Spleen (tissue), 11 donors: ENCODE results near the gene USP20. TPM values are rescaled to one million over a fixed set of nuclear protein-coding genes. Genes with fewer than 3 reads are reported as not detected.
A peak's percentile ranks its signal among the peaks of the same experiment; 100 is the strongest.

Experiments
- DNase-seq: peaks from one replicate; pipeline ENCODE4 v3.0.0-alpha.2; 2020
- H3K27ac ChIP-seq, 8 donors: fragments of 200-600 bp; sonication (generic) in 7 of 8; 1 replicate in 4 of 8; 2 replicates in 4 of 8; pipeline versions ENCODE4 v1.5.0 to v1.8.0; 2016 to 2021; ENCODE audit warnings: inconsistent platforms in 4 of 8, mild to moderate bottlenecking in 4 of 8, moderate library complexity in 1 of 8
- H3K27me3 ChIP-seq, 7 donors: fragments of 200-600 bp; sonication (generic) in 6 of 7; replicated peaks in 1 of 7; 1 replicate in 4 of 7; 2 replicates in 3 of 7; pipeline versions ENCODE4 v1.5.0 to v1.8.0; 2016 to 2021; ENCODE audit warnings: inconsistent platforms in 3 of 7, mild to moderate bottlenecking in 1 of 7
- H3K36me3 ChIP-seq, 6 donors: fragments of 200-600 bp; sonication (generic) in 5 of 6; 1 replicate in 4 of 6; 2 replicates in 2 of 6; pipeline versions ENCODE4 v1.5.0 to v1.8.0; 2016 to 2021; ENCODE audit warnings: inconsistent platforms in 2 of 6
- H3K4me1 ChIP-seq, 6 donors: fragments of 200-600 bp; sonication (generic) in 5 of 6; 1 replicate in 3 of 6; 2 replicates in 3 of 6; pipeline versions ENCODE4 v1.5.0 to v1.8.0; 2016 to 2021; ENCODE audit warnings: inconsistent platforms in 3 of 6
- H3K4me3 ChIP-seq, 8 donors: fragments of 200-600 bp; sonication (generic) in 7 of 8; 1 replicate in 4 of 8; 2 replicates in 4 of 8; pipeline versions ENCODE4 v1.5.0 to v1.8.0; 2016 to 2021; ENCODE audit warnings: inconsistent platforms in 4 of 8, mild to moderate bottlenecking in 4 of 8, moderate library complexity in 2 of 8
- H3K9me3 ChIP-seq, 8 donors: fragments of 200-600 bp; sonication (generic) in 7 of 8; 1 replicate in 4 of 8; 2 replicates in 4 of 8; pipeline versions ENCODE4 v1.5.0 to v1.8.0; 2016 to 2021; ENCODE audit warnings: inconsistent platforms in 4 of 8
- CTCF ChIP-seq, 11 experiments: fragments of 200-600 bp in 7 of 11; fragments of 450-650 bp in 4 of 11; sonication (generic) in 4 of 11; IDR thresholded peaks in 8 of 11; conservative IDR thresholded peaks in 3 of 11; 1 replicate in 7 of 11; 2 replicates in 4 of 11; pipeline versions ENCODE4 v1.4.0 to v1.8.0; 2016 to 2021; ENCODE audit warnings: antibody characterized with exemption in 11 of 11, inconsistent platforms in 4 of 11, mild to moderate bottlenecking in 1 of 11
- POLR2A ChIP-seq, 3 donors: fragments of 450-650 bp; IDR thresholded peaks; one replicate each; pipeline ENCODE4 v1.5.1; 2017; ENCODE audit warnings: antibody characterized with exemption in 3 of 3, mild to moderate bottlenecking in 1 of 3
- POLR2AphosphoS5 ChIP-seq, 3 donors: sonication (generic); formaldehyde crosslinking; IDR thresholded peaks; one replicate each; pipeline ENCODE4 v1.5.1; 2017; ENCODE audit warnings: antibody characterized with exemption in 3 of 3
- WGBS, 5 donors: extraction: QIAGEN DNeasy Blood & Tissue Kit in 3 of 5; methylation state at CpG; one replicate each; pipeline versions ENCODE4 v1.1.5 to v1.1.7; 2013 to 2018; 5-methylcytosine and 5-hydroxymethylcytosine counted together
- intact Hi-C: fragments of 100-400 bp; cut with DNase I; formaldehyde crosslinking; loops from one replicate; pipeline ENCODE4 v1.15.0; 2023; ENCODE audit warnings: low total_unique reads
- polyA plus RNA-seq, 3 donors: library from polyadenylated mRNA; stranded (reverse); fragments of 200-250 nt; gene quantifications; one replicate each; pipeline ENCODE4 v1.2.1, GENCODE V29; 2013
- total RNA-seq, 7 donors: library from RNA; depleted of rRNA in 3 of 7; stranded (reverse); fragments of >200 nt in 3 of 7; fragmentation: NEBNext Ultra II Directional in 4 of 7; extraction: Animal tissue kit (Norgen Biotek cat#: 25700) in 4 of 7; gene quantifications; one replicate each; pipeline versions ENCODE4 v1.1.0 to v1.2.1, GENCODE V29; 2016 to 2021
- donor health status: healthy with polysubstance abuse.
- donor health status: DM: no; HTN: no; CAD: no; lungs with moderate emphysema.
- donor health status: DM: no; HTN: no; CAD: no.
- donor health status: Bipolar disorder and iron deficiency.
- donor health status: healthy.
- donor health status: DM: no; HTN: no; CAD: no.
- donor health status: DM: yes; HTN: yes; CAD: no.

The USP20 gene
- total and polyA plus RNA-seq, 10 donors: 29.7 to 83.7 (median 41.3) TPM

- no peaks in the 10 kb centered on the region for H3K27me3 ChIP-seq
- no peak for TF ChIP-seq CTCF (IDR thresholded peaks at IDR 0.05 in 8 of 11, conservative IDR thresholded peaks at IDR 0.05 in 3 of 11)
- no peak for TF ChIP-seq POLR2A (IDR thresholded peaks at IDR 0.05)
- no peak for TF ChIP-seq POLR2AphosphoS5 (IDR thresholded peaks at IDR 0.05)
- H3K4me3 ChIP-seq: no peak overlapping the region
- intact Hi-C loops: no loop called here
- DNase-seq: no peak
- H3K9me3 ChIP-seq: no peaks in the 10 kb centered on the region
- H3K27ac ChIP-seq: peak overlapping the region in 4 of 8 donors; percentile 51 to 91 (median 82)
- 41 to 69% (median 57%) methylated on average over 8 to 11 of the region's 11 CpGs for WGBS, 5 donors
- H3K4me1 ChIP-seq: peaks cover 0 to 85% (median 48%) of the 10 kb centered on the region in 6 donors
- peaks cover 0 to 98% (median 34%) of the 10 kb centered on the region in 6 donors for H3K36me3 ChIP-seq
These were observed 29.9 kb downstream of the USP20 start for GRCh38 chr9:129864991-129865647.

- Histone ChIP-seq H3K36me3 (peaks cover 0 to 97% (median 29%) of the 10 kb centered on the region in 6 donors), H3K27ac (peak overlapping the region in 5 of 8 donors; percentile 23 to 91 (median 81)), H3K4me3 (no peak overlapping the region), H3K4me1 (peaks cover 0 to 91% (median 48%) of the 10 kb centered on the region in 6 donors), H3K9me3 (no peaks in the 10 kb centered on the region), H3K27me3 (no peaks in the 10 kb centered on the region)
- TF ChIP-seq CTCF (IDR thresholded peaks at IDR 0.05 in 8 of 11, conservative IDR thresholded peaks at IDR 0.05 in 3 of 11): no peak
- TF ChIP-seq POLR2AphosphoS5 (IDR thresholded peaks at IDR 0.05): no peak
- no peak for TF ChIP-seq POLR2A (IDR thresholded peaks at IDR 0.05)
- 67 to 81% (median 71%) methylated on average over 14 of the region's 14 CpGs for WGBS, 5 donors
- no peak for DNase-seq
- intact Hi-C loops: no loop called here
These were observed 30.5 kb downstream of the USP20 start for GRCh38 chr9:129865668-129866320.

- intact Hi-C loops: no loop called here
- H3K27ac ChIP-seq: peak overlapping the region; percentile 15 to 91 (median 46)
- WGBS, 5 donors: 63 to 75% (median 68%) methylated on average over 16 to 17 of the region's 17 CpGs
- no peaks in the 10 kb centered on the region for H3K27me3 ChIP-seq
- DNase-seq: no peak
- no peaks in the 10 kb centered on the region for H3K9me3 ChIP-seq
- peaks cover 0 to 92% (median 48%) of the 10 kb centered on the region in 6 donors for H3K4me1 ChIP-seq
- peaks cover 0 to 95% (median 21%) of the 10 kb centered on the region in 6 donors for H3K36me3 ChIP-seq
- TF ChIP-seq CTCF (IDR thresholded peaks at IDR 0.05 in 8 of 11, conservative IDR thresholded peaks at IDR 0.05 in 3 of 11) (no peak), POLR2A (IDR thresholded peaks at IDR 0.05) (no peak), POLR2AphosphoS5 (IDR thresholded peaks at IDR 0.05) (peak in 2 of 3 donors; percentile 11 to 37)
- no peak overlapping the region for H3K4me3 ChIP-seq
These were observed 31.3 kb downstream of the USP20 start for GRCh38 chr9:129866394-129867135.
